ENCODE results near the gene CEACAM20.
"Not testable (repeated sequence)": the region's sequence is repeated elsewhere in the genome, so short reads cannot be mapped to it uniquely, and the experiment has no call there.

CEACAM20 gene

GRCh38 chr19:44468730-44469129, 60.7 kb downstream of the CEACAM20 start:
- not testable (repeated sequence) for DNase-seq

GRCh38 chr19:44462600-44463286, 66.7 kb downstream of the CEACAM20 start:
- not testable (repeated sequence) for DNase-seq

Measured in T-helper 1 cell (primary cell).